GM10248 (cell line): ENCODE measurements around the gene TANGO2.

Source experiments
- CTCF ChIA-PET: fragments of 300-600 bp; sonication (Branson Sonifier 250); formaldehyde crosslinking; extraction: SDS; loops from one replicate; lab custom pipeline; 2021; ENCODE audit warnings: antibody characterized with exemption; lab: Yijun Ruan, JAX
- POLR2A ChIA-PET: fragments of 350-650 bp; sonication (Branson Sonifier 250); formaldehyde crosslinking; extraction: SDS; loops from one replicate; lab custom pipeline; 2020; ENCODE audit warnings: antibody characterized with exemption; lab: Yijun Ruan, JAX
- DNase-seq: peaks from one replicate; pipeline ENCODE4 v3.0.0; 2012; ENCODE audit errors: extremely low spot score
- TF ChIP-seq, protein P1 (sequence below): IDR thresholded peaks from 2 replicates; pipeline ENCODE4 v1.5.1; 2012; ENCODE audit warnings: mild to moderate bottlenecking, low read depth; ENCODE audit errors: extremely low read depth, missing control alignments, control extremely low read depth

The TANGO2 gene

DNA sequence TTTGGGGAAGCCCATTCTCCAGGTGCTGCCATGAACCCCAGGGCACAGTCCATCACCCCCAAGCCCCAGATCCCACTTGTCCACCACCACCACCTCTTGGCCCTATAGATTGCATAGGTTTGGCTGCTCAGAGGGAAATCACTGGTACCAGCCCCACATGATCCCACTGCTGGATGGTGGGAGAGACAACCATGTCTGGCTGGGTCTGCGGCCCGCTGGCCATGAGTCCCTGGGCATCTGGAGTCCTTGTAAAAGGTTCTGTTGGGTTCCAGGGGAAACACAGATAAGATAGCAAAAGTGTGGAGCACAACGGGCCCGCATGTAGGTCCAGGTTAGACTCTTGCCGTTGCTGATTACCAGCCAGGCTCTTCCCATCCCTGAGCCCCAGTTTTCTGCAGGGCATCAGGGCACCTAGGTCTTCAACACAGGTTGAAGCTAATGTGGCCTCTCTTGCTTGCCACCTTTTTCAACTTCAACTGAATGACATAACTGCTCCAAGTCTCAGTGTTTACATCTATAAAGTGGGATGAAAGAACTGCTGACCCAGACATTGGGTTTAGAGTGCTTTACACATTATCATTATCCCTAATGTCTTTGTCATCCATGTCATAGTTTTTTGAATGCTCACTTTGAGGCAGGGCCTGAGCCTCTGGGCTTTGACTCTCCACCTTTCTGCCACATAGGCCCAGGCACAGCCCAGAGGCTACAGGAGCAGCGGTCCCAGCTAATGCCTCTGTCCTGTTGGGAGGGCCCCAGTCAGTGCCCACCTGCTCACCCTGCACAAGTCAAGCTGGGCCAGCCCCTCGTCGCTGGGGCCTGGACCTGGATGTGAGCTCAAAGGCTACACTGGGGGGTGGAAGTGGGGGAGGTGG is 1.0 kb upstream of the TANGO2 start:
- ChIA-PET CTCF (interaction anchor here (1.3 kb wide), 1 partner anchor 39 kb away, joined by 3 read pairs; no protein-coding TSS in a partner anchor), POLR2A (no interaction called here)
- DNase-seq = no peak
- TF ChIP-seq, protein P1, sequence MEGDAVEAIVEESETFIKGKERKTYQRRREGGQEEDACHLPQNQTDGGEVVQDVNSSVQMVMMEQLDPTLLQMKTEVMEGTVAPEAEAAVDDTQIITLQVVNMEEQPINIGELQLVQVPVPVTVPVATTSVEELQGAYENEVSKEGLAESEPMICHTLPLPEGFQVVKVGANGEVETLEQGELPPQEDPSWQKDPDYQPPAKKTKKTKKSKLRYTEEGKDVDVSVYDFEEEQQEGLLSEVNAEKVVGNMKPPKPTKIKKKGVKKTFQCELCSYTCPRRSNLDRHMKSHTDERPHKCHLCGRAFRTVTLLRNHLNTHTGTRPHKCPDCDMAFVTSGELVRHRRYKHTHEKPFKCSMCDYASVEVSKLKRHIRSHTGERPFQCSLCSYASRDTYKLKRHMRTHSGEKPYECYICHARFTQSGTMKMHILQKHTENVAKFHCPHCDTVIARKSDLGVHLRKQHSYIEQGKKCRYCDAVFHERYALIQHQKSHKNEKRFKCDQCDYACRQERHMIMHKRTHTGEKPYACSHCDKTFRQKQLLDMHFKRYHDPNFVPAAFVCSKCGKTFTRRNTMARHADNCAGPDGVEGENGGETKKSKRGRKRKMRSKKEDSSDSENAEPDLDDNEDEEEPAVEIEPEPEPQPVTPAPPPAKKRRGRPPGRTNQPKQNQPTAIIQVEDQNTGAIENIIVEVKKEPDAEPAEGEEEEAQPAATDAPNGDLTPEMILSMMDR = no peak

DNA sequence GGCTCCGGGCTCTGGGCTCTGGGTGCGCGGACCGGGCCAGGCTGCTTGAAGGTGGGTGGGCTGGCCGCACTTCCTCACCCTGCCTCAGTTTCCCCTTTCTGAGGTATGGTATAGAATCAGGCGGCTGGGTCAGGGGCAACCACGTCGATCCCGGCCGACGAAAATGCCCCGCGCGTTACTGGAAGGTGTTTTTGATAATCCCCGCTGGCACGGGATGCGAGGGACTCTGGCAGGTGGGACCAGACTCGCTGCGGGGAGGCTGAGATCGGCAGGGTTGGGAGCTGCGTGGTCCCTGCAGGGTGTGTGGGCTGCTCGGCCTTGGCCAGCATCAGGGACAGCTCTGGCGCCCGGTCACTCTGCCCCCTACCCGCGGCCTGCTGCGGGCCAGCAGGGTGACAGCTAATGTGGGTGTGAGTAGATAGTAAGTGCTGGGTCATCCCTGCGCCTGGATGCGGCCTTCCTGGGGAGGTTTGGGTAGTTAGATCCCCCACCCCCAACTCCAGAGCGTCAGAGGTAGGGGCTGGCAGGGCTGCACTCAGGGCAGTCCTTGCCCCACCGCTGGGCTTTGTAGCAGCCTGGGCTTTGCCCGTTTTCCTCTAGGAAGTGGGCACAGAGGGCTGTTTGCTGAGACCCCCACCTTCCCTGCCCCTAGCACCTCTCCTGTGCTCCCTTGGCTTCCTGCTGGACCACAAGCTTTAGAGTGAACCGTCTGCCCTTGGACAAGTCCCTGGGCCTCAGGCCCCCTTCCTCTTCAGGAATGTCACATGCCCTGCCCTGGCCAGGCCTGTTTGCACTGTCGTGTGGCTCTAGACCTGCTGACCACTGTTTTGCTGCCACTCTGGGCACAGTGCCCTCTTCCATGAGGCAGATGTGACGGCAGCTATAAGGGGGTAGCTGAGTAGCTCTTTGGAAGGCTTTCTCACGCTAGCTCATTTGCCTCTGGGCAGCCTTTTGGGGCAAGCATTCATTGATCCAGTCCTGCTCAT is 579 bp downstream of the TANGO2 start:
- TF ChIP-seq, protein P1 = no peak
- ChIA-PET CTCF (interaction anchor here (1.3 to 2.2 kb wide), 2 partner anchors 8 to 38 kb away, joined by 3 to 10 read pairs; no protein-coding TSS in a partner anchor), POLR2A (interaction anchor here (0.9 kb wide), 1 partner anchor 37 kb away, joined by 3 read pairs; no protein-coding TSS in a partner anchor)
- no peak for DNase-seq

DNA sequence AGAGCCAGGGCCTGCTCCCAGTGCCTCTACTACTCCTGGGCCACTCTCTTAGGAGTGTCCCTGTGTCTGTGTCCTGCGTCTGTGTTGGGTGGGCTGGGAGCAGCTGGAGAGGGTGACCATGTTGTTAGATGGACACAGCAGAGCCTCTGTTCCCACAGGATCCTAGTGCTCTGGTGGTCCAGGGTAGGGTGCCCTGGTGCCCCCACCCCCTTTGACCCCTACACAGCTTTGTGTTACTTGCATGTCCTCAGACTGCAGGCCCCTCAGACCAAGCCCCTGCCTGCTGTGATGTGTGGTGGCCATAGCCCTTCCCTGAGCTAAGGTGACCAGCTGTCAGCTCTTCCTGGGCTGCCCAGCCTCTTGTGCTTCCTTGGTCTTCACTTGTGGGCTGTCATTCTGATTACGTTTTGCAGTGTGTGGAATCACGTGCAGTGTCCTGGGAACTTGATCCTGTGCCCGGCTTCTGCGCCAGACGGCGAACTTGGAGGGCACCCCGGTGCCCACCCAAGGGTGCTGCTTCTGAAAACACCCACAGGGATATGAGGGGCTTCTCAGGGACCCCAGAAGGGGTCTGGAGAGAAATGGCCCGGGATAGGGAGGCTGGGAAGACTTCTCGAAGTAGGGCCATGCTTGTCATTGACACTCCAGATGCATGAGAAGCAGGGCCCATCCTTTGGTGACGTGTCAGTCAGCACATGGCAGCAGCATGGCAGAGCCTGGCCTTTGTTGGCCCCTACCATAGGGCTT is 1.5 kb downstream of the TANGO2 start:
- CTCF ChIA-PET = interaction anchor here (0.7 to 2.2 kb wide), 2 partner anchors 9 to 51 kb away, joined by 4 to 10 read pairs; no protein-coding TSS in a partner anchor
- POLR2A ChIA-PET = no interaction called here
- DNase-seq = no peak
- TF ChIP-seq, protein P1 = no peak

DNA sequence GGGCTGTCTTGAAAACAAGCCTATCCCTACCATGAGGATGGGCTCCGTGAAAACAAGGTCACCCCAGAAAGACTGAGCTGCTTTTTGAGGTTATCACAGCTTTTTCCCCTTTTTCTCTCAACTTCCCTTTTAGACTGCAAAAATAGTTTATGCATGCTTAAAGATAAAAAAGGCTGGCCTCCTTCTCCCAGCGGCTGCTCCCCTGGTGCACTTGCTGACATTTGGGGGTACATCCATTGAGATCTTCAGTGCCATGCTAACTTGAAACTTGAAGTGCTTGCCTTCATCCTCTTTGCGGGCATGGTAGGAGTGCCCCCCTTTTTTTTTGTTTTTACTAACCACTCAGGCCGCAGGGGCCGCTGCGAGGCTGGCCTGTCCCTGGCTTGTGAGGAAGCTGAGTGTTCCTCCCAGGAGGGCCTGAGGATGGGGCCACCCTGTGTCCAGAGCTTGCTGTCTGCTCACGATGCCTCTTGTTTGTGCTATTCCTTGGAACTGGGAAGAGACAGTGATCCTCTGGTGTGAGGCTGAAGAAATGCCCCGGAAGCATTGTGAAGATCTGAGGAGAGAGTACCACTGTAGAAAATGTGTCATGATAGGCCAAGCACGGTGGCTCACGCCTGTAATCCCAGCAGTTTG is 2.2 kb downstream of the TANGO2 start:
- TF ChIP-seq, protein P1 = no peak
- DNase-seq = no peak
- ChIA-PET POLR2A (no interaction called here), CTCF (interaction anchor here (0.7 to 2.2 kb wide), 2 partner anchors 10 to 52 kb away, joined by 4 to 10 read pairs; no protein-coding TSS in a partner anchor)

DNA sequence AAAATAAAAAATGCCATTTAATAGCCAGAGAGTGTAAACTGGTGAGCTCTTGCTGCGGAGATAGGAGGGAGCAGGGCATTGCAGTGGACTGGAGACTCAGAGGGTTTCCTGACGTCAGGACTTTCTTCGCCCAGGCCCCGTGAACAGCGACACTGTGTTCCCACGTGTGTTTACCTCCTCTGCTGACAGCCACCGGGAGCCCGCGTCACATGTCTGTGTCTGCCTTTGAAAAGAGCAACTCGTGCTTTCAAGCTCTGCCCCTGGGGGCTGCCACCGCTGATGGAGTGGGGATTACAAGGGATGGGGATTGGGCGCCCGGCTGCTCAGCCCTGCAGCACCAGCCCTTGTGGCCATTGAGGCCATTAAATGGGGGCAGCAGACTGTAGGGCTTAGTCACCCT is 3.3 kb downstream of the TANGO2 start:
- CTCF ChIA-PET = interaction anchor here (1.6 kb wide), 1 partner anchor 11 kb away, joined by 5 read pairs; no protein-coding TSS in a partner anchor
- TF ChIP-seq, protein P1 = no peak
- DNase-seq = no peak
- POLR2A ChIA-PET = no interaction called here
